WERI-Rb-1 (cell line): ENCODE measurements around the gene MEP1B.
"Not testable (repeated sequence)": the region's sequence is repeated elsewhere in the genome, so short reads cannot be mapped to it uniquely, and the experiment has no call there.

Experiments
- DNase-seq: peaks from one replicate; pipeline ENCODE4 v3.0.0-alpha.2; 2020
- H3K27ac ChIP-seq: fragments of 250-450 bp; sonication (Bioruptor Pico); 2 replicates; pipeline ENCODE4 v1.5.1; 2020; ENCODE audit warnings: mild to moderate bottlenecking, moderate library complexity
- H3K27me3 ChIP-seq: fragments of 250-450 bp; sonication (Bioruptor Pico); 2 replicates; pipeline ENCODE4 v1.5.1; 2021; ENCODE audit warnings: mild to moderate bottlenecking, low read depth, moderate library complexity; ENCODE audit not compliant: insufficient read depth, severe bottlenecking
- H3K36me3 ChIP-seq: fragments of 250-450 bp; sonication (Bioruptor Pico); 2 replicates; pipeline ENCODE4 v1.5.1; 2020; ENCODE audit warnings: mild to moderate bottlenecking, moderate library complexity
- H3K4me3 ChIP-seq: 2 replicates; pipeline ENCODE4 v1.5.1; 2011; ENCODE audit warnings: low read depth, mild to moderate bottlenecking, control low read depth, low read length
- H3K9me3 ChIP-seq: fragments of 250-450 bp; sonication (Bioruptor Pico); 2 replicates; pipeline ENCODE4 v1.5.1; 2021; ENCODE audit warnings: mild to moderate bottlenecking, moderate library complexity; ENCODE audit not compliant: severe bottlenecking
- TF ChIP-seq, protein P1 (sequence below): IDR thresholded peaks from 2 replicates; pipeline ENCODE4 v1.5.1; 2011; ENCODE audit warnings: low read depth, mild to moderate bottlenecking, control low read depth, inconsistent platforms, low read length

The MEP1B gene

DNA sequence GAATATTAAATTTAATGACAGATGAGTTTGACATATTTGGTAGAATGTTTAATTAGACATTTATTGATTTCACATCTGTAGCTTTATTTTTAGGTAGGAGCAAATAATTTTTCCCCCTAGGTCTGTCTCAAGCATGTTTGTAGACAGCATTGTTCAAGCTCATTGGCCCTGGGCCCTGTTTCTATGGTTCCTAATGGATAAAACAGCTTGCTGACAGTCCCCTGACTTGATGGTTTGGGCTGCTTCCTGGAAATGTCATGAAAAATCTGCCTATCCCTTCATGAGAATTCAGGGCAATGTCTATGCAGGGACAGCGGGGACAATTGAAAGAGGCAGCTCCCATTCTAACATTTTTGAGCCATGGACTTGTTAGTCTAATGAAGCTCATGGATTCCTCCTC lies 14.6 kb upstream of the MEP1B start:
- H3K27ac ChIP-seq, result no peak overlapping the region
- no peak for DNase-seq
- no peaks in the 10 kb centered on the region for H3K36me3 ChIP-seq
- no peaks in the 10 kb centered on the region for H3K27me3 ChIP-seq
- no peak overlapping the region for H3K4me3 ChIP-seq
- no peaks in the 10 kb centered on the region for H3K9me3 ChIP-seq
- TF ChIP-seq, protein P1, sequence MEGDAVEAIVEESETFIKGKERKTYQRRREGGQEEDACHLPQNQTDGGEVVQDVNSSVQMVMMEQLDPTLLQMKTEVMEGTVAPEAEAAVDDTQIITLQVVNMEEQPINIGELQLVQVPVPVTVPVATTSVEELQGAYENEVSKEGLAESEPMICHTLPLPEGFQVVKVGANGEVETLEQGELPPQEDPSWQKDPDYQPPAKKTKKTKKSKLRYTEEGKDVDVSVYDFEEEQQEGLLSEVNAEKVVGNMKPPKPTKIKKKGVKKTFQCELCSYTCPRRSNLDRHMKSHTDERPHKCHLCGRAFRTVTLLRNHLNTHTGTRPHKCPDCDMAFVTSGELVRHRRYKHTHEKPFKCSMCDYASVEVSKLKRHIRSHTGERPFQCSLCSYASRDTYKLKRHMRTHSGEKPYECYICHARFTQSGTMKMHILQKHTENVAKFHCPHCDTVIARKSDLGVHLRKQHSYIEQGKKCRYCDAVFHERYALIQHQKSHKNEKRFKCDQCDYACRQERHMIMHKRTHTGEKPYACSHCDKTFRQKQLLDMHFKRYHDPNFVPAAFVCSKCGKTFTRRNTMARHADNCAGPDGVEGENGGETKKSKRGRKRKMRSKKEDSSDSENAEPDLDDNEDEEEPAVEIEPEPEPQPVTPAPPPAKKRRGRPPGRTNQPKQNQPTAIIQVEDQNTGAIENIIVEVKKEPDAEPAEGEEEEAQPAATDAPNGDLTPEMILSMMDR, result no peak

DNA sequence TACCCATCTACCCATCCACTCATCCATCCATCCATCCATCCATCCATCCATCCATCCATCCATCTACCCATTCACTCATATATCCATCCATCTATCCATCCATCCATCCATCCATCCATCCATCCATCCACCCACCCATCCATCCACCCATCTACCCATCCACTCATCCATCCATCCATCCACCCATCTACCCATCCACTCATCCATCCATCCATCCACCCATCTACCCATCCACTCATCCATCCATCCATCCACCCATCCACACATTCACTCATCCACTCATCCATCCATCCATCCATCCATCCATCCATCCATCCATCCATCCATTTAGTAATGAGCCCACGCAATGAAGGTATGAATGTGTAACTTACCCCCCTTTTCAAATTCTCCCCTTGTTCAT lies 13.1 kb upstream of the MEP1B start:
- not testable (repeated sequence) for H3K27me3 ChIP-seq, DNase-seq, H3K27ac ChIP-seq, H3K9me3 ChIP-seq, H3K36me3 ChIP-seq, H3K4me3 ChIP-seq

- no peak for DNase-seq
- H3K27ac ChIP-seq, result no peak overlapping the region
- no peaks in the 10 kb centered on the region for H3K27me3 ChIP-seq
- no peaks in the 10 kb centered on the region for H3K36me3 ChIP-seq
- H3K9me3 ChIP-seq, result no peaks in the 10 kb centered on the region
- H3K4me3 ChIP-seq, result no peak overlapping the region
- TF ChIP-seq, protein P1, result no peak
Measured at GRCh38 chr18:32177530-32177929, 12.3 kb upstream of the MEP1B start.

DNA sequence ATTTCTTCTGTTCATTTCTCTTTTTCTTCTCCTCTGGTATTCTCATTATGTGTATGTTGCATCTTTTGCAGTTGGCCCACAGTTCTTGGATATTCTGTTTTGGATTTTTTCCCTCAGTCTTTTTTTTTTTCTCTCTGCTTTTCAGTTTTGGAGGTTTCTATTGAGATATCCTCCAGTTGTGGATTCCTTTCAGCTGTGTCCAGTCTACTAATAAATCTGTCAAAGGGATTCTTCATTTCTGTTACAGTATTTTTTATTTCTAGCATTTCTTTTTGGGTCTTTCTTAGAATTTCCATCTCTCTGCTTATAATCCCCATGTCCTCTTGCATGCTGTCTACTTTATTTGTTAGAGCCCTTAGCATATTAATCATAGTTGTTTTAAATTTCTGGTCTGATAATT lies 6.3 kb upstream of the MEP1B start:
- TF ChIP-seq, protein P1, result no peak
- H3K4me3 ChIP-seq, result no peak overlapping the region
- no peaks in the 10 kb centered on the region for H3K9me3 ChIP-seq
- no peak overlapping the region for H3K27ac ChIP-seq
- DNase-seq, result no peak
- peaks cover 15% of the 10 kb centered on the region for H3K27me3 ChIP-seq
- no peaks in the 10 kb centered on the region for H3K36me3 ChIP-seq

DNA sequence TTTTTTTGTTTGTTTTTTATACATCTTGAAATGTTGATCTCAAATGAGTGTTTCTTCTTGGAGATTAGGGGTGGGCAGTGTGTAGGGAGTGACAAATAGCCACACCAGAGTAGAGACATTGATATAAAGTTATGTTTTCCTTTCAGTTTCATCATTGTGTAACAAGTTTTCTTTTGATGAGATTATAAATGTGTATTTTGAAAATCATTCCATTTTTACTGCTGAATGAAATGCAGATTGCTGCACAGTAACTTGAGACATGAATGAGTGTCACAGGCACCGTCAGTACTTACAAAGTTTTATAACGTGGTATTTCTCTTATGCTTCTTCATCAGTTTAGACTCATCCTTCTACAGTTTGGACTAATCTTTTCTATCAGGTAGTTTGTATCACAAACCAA lies 370 bp downstream of the MEP1B start:
- H3K27me3 ChIP-seq, result peaks cover 28% of the 10 kb centered on the region
- H3K9me3 ChIP-seq, result no peaks in the 10 kb centered on the region
- no peak overlapping the region for H3K4me3 ChIP-seq
- no peaks in the 10 kb centered on the region for H3K36me3 ChIP-seq
- no peak overlapping the region for H3K27ac ChIP-seq
- no peak for DNase-seq
- TF ChIP-seq, protein P1, result no peak

DNA sequence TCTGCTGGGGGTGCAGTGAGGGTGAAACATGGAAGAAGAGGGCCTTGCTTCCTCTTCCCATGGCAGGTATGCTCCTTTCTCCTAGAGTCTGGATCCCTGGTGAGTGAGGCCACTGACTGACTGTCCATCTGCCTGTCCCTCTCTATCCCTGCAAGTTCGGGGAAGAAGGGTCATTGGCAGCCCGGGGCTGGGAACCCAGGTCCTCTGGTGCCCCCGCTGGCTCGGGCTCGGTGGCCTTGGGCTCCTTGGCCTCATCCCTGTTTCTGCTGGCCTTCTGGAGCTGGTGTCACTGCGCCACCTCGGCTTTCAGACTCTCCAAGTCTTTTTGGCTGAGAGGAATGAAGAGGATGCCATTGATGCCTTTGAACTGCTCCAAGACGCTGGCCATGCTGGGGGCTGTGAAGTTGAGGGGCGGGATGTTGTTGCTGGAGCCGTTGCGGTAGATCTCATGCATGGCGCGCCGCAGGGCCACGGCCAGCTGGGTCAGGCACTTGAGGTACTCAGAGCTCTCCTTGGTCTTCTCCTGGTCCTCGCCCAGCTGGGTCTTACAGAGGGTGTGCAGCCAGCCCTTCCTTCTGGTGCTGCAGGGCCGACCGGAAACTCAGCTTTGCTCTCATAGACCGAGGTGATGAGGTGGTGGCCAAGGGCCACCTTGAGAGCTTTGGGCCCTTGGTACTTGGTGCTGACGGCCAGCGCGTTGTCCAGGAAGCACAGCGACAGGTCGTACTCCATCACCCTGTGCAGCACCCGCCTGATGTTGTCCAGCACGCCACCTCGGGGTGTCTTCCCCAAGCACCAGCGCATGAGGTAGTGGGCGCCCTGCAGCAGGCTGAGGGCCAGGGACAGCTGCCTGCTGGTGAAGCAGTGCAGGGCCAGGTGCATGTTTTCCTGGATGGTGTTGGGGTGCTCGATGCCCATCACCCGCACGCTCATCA lies 6.3 kb downstream of the MEP1B start:
- no peak overlapping the region for H3K4me3 ChIP-seq
- H3K27me3 ChIP-seq, result peaks cover 28% of the 10 kb centered on the region
- H3K9me3 ChIP-seq, result no peaks in the 10 kb centered on the region
- no peaks in the 10 kb centered on the region for H3K36me3 ChIP-seq
- no peak for DNase-seq
- H3K27ac ChIP-seq, result no peak overlapping the region
- TF ChIP-seq, protein P1, result no peak
